BJ (cell line): Measurements from ENCODE around the gene INPP5A. TPM values are rescaled to one million over a fixed set of nuclear protein-coding genes. Genes with fewer than 3 reads are reported as not detected.

ENCODE experiments used
- CTCF ChIA-PET: fragments of 350-600 bp; formaldehyde crosslinking; extraction: SDS; loops from one replicate; lab custom pipeline; 2021; ENCODE audit warnings: antibody characterized with exemption, inconsistent platforms; lab: Yijun Ruan, JAX
- POLR2A ChIA-PET: fragments of 300-600 bp; sonication (Branson Sonifier 250); formaldehyde crosslinking; extraction: SDS; loops from one replicate; lab custom pipeline; 2021; ENCODE audit warnings: antibody characterized with exemption; lab: Charles Lee
- DNase-seq: peaks from one replicate; pipeline ENCODE4 v3.0.0-alpha.2; 2011; ENCODE audit warnings: low read depth
- H3K27me3 ChIP-seq: 2 replicates; pipeline ENCODE4 v1.6.0; 2011; ENCODE audit warnings: low read length; ENCODE audit not compliant: control insufficient read depth, insufficient read depth
- H3K36me3 ChIP-seq: 2 replicates; pipeline ENCODE4 v1.5.1; 2011; ENCODE audit warnings: low read length; ENCODE audit not compliant: control insufficient read depth, insufficient read depth
- H3K4me3 ChIP-seq: 2 replicates; pipeline ENCODE4 v1.5.1; 2011; ENCODE audit warnings: low read depth, mild to moderate bottlenecking, control low read depth, low read length
- polyA plus RNA-seq: library from polyadenylated mRNA; depleted of rRNA; stranded (reverse); fragments of >200 nt; gene quantifications from 2 replicates; pipeline ENCODE4 v1.2.3, GENCODE V29; 2011
- TF ChIP-seq, protein P1 (sequence below): IDR thresholded peaks from 2 replicates; pipeline ENCODE4 v1.5.1; 2011; ENCODE audit warnings: low read depth, mild to moderate bottlenecking, control low read depth, inconsistent platforms, low read length, moderate library complexity; ENCODE audit not compliant: insufficient read depth

The INPP5A gene
- polyA plus RNA-seq, 1 experiment = 60.1 TPM

DNA sequence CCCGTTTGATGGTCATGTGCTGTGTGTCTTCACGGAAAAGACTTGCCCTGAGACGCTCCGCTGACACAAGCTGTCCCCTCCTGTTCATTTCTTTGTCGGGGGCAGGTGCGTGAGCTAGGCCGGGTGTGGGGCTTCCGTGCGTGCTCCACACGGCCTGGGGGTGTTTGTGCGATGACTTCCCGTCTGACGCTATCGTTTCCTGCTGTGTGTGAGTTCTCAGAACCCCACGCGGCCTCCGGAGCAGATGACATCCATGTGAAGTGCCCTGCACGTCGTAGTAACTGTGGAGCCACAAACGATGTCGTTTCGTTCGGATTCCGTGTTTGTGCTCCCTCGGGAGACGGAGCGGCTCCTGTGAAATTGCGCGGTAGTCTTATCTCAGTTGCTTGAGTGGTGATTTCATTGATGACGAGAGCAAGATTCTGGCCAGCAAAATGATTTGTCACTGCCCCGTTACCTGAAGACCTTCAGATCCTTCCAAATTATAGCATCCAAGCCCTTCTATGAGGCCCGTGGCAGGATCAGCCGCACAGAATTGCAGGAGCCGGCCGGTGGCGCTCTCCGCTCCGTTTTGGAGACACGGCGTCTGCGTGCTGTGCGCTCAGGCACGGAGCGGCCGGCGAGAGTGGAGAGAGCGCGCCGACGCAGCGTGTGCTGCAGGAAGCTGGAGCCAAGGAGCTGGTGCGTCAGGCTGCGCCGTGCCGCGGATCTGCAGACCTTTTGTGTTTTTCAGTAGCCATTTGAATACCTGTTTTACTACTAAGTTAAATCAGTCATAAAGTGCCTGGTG lies 153.4 kb downstream of the INPP5A start:
- POLR2A ChIA-PET = no interaction called here
- Histone ChIP-seq H3K4me3 (no peak overlapping the region), H3K36me3 (peaks cover 6% of the 10 kb centered on the region), H3K27me3 (no peaks in the 10 kb centered on the region)
- TF ChIP-seq, protein P1, sequence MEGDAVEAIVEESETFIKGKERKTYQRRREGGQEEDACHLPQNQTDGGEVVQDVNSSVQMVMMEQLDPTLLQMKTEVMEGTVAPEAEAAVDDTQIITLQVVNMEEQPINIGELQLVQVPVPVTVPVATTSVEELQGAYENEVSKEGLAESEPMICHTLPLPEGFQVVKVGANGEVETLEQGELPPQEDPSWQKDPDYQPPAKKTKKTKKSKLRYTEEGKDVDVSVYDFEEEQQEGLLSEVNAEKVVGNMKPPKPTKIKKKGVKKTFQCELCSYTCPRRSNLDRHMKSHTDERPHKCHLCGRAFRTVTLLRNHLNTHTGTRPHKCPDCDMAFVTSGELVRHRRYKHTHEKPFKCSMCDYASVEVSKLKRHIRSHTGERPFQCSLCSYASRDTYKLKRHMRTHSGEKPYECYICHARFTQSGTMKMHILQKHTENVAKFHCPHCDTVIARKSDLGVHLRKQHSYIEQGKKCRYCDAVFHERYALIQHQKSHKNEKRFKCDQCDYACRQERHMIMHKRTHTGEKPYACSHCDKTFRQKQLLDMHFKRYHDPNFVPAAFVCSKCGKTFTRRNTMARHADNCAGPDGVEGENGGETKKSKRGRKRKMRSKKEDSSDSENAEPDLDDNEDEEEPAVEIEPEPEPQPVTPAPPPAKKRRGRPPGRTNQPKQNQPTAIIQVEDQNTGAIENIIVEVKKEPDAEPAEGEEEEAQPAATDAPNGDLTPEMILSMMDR = no peak
- CTCF ChIA-PET = no interaction called here
- DNase-seq = no peak

DNA sequence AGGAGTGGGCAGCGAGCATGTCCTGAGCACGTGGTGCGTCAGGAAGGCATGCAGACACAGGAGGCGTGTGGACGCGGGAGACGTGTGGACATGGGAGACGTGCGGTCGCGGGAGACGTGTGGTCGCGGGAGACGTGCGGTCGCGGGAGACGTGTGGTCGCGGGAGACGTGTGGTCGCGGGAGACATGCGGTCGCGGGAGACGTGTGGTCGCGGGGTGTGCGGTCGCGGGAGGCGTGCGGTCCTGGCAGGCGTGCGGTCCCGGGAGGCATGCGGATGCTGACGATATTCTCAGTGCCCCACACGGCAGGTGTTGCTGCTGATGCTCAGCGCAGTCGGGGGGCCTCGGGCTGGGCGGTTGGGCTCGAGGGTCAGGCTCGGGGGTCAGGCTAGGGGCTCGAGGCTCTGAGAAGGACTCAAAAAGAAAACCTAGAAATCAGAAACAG lies 154.1 kb downstream of the INPP5A start:
- Histone ChIP-seq H3K4me3 (no peak overlapping the region), H3K36me3 (peaks cover 6% of the 10 kb centered on the region), H3K27me3 (no peaks in the 10 kb centered on the region)
- ChIA-PET POLR2A (no interaction called here), CTCF (no interaction called here)
- TF ChIP-seq, protein P1 = no peak
- no peak for DNase-seq

DNA sequence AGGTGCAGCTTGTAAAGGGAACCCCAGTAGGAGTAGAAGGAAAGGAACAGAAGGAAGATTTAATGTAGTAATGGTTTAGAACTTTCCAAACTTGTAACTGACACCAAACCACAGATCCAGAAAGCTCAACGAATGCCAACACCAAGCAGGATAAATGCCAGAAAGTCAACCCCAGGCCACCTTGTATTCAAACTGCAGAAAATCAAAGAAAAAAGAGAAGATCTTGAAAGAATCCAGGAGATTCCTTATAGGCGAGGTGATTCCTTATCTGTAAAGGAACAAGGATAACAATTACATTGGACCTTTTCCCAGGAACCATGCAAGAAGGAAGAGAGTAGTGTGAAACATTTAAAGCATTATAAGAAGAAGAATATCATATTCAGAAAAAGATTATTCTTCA lies 154.7 kb downstream of the INPP5A start:
- POLR2A ChIA-PET = no interaction called here
- Histone ChIP-seq H3K4me3 (no peak overlapping the region), H3K27me3 (no peaks in the 10 kb centered on the region), H3K36me3 (peaks cover 8% of the 10 kb centered on the region)
- TF ChIP-seq, protein P1 = no peak
- no peak for DNase-seq
- CTCF ChIA-PET = interaction anchor here (0.6 kb wide), 1 partner anchor 12 kb away, joined by 3 read pairs; no protein-coding TSS in a partner anchor

DNA sequence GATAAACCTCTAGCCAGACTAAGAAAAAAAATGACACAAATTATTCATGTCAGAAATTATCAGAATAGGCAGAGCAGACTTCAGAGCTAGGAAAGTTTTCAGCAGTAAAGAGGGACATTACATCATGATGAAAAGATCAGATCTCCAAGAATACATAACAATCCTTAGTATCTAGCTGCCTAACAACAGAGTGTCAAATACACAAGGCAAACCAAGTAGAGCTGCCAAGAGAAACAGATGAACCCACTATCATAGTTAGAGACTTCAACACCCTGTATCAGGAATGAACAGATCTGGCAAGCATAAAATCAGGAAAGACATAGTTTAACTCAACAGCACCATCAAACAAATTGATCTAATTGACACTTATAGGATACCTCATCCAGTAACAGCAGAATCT lies 156.1 kb downstream of the INPP5A start:
- H3K36me3 ChIP-seq = peaks cover 11% of the 10 kb centered on the region
- ChIA-PET POLR2A (interaction anchor here (0.5 kb wide), 1 partner anchor 104 kb away, joined by 6 read pairs; no protein-coding TSS in a partner anchor), CTCF (interaction anchor here (1.2 kb wide), 1 partner anchor 8 kb away, joined by 3 read pairs; no protein-coding TSS in a partner anchor)
- H3K4me3 ChIP-seq = no peak overlapping the region
- no peak for DNase-seq
- TF ChIP-seq, protein P1 = no peak
- no peaks in the 10 kb centered on the region for H3K27me3 ChIP-seq

DNA sequence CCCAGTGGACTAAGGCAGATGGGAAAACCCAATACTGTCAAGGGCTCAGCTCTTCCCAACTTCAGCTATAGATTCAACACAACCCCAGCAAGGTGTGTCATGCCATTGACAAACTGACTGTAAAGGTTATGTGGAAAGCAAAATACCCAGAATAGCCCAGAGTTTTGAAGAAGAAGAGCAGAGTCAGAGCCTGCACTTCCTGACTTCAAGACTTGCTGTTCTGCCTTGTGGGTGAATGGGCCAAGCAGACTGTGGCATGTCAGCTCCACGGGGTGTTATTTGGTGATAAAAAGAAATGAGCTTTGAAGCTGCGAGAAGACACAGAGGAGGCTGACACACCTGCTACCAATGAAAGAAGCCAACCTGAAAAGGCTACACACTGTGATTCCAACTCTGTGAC lies 158.6 kb downstream of the INPP5A start:
- peaks cover 6% of the 10 kb centered on the region for H3K36me3 ChIP-seq
- TF ChIP-seq, protein P1 = no peak
- CTCF ChIA-PET = interaction anchor here (0.8 kb wide), 1 partner anchor 17 kb away, joined by 3 read pairs; no protein-coding TSS in a partner anchor
- no peaks in the 10 kb centered on the region for H3K27me3 ChIP-seq
- no peak for DNase-seq
- no peak overlapping the region for H3K4me3 ChIP-seq
- POLR2A ChIA-PET = no interaction called here
